Measurements from ENCODE around the gene GOT2.
"Not testable (repeated sequence)": the region's sequence is repeated elsewhere in the genome, so short reads cannot be mapped to it uniquely, and the experiment has no call there.

GOT2 gene

DNA sequence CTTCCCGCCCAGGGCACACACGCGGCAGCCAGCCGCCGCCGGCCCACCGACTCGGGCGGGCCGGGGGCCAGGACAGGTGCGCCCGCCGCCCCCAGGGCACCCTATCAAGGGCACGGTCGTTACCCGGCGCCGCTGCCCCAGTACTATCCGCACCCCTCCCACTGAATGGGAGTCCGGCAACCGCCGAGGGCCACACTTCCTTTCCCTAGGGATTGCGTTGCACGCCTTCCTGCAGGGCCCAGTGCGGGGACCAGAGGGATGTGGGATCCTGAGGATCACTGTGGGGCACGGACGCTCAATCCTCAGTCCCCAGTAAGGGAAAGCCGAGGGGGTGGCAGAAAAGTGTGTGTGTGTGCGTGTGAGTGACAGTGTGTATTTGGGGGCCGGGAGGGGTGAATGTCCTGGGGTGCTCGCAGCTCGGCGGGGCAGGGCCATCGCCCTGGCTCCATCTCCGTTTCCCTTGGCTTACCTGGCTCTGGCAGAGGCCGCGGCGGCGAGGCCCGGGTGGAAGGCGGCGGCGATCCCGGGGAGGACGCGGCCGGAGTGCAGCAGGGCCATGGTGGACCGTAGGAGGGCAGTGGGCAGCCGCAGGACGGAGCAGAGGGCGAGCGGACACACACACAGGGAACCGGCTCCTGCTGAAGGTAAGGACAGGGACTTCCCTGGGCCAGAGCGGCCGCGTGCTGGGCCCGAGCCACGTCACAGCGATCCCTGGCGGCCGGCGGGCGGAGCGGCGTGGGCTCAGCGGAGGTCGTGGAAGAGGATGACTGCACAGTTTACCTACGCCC lies at the start of gene GOT2:
GOT2 (minus strand) TSS at position 646 of the 788 bp plus-strand sequence; CDS start at position 558, 88 bp downstream.
- DNase-seq = peak; percentile 57

DNA sequence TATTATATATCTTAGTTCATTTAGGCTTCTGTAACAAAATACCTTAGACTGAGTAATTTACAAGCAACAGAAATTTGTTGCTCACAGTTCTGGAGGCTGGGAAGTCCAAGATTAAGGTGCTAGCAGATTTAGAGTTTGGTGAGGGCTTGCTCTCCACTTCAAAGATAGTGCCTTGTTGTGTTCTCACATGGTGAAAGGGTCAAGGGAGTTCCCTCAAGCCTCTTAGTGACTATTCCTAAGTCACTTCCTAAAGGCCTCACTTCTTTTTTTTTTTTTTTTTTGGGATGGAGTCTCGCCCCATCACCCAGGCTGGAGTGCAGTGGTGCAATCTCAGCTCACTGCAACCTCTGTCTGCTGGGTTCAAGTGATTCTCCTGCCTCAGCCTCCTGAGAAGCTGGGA lies 45.2 kb upstream of the GOT2 start:
- DNase-seq = not testable (repeated sequence)

DNA sequence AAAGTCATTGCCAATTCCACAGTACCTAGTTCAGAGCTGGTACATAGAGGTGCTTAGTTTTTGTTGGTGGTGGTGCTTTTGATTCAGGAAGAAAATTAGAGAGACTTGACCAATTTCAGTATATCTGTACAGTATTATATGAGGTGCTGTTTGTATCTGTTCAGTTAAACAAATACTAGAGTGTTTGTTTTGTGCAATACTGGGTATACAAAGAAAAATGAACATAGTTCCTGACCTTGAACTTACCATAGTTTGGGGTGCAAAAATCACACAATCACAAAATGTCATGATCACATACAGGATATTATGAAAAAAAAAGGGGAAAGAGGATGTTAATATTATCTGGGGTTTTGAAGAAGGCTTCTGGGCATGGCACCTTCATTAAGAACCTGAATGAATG lies 39.8 kb upstream of the GOT2 start:
- DNase-seq = no peak

DNA sequence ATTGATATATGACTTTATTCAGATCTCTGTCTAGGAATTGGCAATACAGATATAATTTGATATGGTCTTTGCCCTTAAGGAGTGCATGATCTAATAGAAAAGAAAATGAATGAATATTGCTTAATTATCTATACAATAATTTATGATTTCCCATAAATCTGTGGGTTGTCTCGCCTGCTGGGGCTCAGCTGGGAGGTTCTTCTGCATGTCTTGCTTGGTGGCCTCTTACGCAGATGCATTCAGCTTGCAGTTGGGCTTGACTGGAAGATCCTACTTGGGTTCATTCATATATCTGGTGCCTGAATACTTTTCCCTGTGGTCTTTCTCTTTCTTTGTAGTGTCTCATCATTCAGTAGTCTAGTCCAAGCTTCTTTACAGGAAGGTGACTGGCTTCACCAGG lies 34.0 kb upstream of the GOT2 start:
- DNase-seq = no peak

DNA sequence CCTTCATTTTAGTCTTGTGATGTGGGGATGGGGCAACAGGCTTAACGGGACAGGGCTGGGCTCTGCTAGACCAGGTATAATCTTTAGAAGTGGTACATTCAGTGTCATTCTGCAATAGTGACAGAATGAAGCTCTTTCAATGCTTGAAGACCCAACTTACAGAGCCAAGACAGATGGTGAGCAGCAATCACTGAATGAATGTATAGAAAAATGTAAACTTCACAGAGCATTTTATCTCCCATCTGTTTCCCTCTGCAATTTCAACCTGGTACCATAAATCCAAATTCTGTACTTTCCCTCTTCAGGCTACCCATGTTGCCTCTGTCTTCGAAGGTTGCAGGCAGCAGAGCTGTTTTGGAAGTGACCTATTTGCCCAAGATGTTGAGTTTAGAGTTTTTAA lies 33.5 kb upstream of the GOT2 start:
- no peak for DNase-seq

DNA sequence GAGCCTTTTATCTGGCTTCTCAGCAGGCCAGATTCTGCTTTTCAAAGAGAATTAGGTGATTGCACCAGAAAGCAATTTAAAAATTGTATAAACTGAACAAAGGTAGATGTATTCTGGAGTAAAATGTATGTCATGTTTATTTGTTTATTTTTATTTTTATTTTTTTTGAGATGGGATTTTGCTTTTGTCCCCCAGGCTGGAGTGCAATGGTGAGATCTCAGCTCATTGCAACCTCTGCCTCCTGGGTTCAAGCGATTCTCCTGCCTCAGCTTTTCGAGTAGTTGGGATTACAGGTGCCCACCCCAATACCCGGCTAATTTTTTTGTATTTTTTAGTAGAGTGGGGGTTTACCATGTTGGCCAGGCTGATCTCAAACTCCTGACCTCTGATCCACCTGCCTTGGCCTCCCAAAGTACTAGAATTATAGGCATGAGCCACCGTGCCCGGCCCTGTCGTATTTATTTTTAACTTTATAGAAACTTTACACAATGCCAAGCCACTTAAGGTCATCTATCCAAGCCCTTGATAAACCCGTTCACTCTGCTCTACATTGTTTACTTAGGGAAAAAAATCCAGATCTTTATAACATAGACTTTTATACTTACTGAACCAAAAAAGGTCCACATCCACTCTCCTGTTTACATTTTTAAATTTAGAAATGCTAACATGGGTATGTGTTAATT lies 22.7 kb upstream of the GOT2 start:
- DNase-seq = no peak

DNA sequence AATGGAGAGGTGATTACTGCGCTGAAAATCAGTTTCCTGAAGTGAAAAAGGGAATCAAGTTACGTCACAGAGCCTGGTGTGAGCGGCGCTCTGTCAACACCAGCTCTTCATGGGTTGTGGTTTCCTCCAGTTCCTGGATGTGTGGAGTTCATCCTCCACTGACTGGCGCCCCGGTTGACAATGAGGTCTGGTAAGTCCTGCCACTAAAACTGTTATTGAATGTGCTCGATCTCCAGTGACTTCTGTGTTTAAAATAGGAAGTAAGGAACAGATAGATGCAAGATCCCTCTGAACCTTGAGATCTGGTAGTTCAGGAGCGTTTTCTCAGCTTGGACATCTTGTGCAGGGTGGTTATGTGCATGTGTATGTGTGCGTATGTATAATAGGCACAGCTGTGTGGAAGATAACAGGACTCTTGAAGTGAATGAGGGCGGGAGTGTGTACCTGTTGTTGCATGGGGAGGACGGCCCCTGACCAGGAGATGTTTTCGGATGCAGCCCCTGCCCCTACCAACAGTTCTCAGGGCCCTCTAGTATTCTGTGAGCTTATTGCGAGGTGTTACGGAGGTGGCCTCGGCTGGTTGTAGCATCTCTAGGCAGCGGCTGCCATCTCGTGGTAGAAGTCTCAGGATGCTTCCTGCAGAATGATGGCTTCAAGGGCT lies 22.0 kb upstream of the GOT2 start:
- peak; percentile 28 for DNase-seq

DNA sequence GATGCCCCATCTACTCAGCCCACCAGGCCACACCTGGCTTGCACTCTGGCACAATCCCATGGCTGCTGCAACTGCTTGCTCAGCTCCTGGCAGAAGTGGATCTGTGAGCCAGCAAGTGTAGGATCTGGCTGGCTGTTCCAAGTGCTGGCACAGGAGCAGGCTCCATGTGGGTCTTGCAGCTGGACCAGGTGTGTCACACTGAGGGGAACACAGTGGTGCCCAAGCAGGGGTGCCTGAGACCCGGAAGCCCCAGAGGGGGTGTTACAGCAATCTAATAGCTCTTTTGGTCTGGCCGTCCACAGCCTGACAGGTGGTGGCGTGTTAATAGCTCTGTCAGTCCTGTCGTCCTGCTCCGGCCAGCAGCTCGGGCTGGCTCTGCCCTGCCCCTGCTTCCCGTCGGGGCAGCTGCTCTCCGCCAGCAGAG lies 19.6 kb upstream of the GOT2 start:
- DNase-seq = no peak

DNA sequence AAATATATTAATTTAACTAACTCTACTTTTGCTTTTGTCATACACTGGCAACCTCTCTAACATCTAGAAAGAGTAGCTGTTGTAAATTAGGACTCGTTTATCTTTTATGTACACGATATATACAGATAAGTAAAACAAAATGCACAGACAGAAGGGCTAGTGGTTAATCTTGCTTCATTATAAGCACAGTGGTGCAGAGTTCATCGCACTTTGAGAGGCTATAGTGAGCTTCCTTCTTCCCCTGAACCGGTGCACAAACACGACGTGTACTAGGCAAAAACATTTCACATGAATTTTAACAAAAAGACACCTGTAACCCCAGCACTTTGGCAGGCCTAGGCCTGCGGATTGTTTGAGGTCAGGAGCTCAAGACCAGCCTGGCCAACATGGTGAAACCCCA lies 10.4 kb upstream of the GOT2 start:
- DNase-seq = no peak

DNA sequence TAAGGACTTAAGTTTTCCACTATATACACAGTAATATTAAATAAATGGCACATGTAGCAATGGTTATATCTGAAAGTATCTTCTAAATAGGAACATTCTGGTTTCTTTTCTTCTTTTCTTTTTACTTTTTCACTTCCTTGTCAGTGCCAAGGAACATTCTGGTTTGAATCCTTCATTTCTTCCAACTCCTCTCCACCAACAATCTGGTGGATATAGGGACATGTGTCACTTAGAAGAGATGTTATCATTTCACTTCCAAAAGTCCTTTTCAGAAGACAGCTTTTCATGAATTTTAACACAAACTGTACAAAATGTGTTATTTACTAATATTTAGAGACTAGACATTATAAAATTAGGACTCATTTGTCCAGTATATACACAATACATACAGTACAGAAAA lies 7.9 kb upstream of the GOT2 start:
- DNase-seq = no peak

DNA sequence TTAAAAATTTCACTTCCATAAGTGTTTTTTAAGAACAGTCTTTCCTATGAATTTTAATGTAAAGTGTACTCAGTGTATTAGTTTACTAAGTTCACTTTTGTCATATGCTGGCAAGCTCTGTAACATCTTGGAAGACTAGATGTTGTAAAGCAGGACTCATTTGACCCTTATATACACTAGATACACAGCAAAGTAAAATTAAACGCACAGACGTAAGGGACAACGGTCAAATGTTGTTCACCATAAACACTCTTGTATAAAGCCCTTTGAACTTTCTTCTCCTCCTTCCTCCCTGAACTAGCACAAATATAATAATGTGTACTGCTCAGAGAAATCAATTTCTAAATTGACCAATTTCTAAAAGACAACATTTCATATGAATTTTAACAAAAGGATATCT lies 7.0 kb upstream of the GOT2 start:
- DNase-seq = no peak

DNA sequence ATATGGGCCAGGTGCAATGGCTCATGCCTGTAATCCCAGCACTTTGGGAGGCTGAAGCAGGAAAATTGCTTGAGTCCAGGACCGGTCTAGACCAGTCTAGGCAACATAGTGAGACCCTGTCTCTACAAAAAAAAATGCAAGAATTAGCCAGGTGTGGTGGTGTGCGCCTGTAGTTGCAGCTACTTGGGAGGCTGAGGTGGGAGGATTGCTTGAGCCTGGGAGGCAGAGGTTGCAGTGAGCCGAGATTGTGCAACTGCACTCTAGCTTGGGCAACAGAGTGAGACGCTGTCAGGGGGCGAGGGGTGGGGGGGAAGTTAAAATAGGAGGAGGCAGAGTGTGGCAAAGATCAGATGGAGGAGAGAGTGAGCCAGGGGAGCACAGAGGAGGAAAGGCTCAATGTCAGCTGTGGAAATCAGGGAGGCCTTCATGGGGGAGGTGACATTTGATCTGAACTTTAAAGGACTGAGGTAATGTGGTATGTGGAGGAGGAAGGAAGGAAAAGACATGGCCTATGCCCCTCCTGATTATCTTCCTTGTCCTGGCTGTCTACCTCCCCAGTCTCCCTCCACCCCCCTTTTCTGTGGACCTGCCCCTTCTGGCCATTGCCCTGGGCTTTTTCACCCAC lies 4.7 kb upstream of the GOT2 start:
- no peak for DNase-seq

DNA sequence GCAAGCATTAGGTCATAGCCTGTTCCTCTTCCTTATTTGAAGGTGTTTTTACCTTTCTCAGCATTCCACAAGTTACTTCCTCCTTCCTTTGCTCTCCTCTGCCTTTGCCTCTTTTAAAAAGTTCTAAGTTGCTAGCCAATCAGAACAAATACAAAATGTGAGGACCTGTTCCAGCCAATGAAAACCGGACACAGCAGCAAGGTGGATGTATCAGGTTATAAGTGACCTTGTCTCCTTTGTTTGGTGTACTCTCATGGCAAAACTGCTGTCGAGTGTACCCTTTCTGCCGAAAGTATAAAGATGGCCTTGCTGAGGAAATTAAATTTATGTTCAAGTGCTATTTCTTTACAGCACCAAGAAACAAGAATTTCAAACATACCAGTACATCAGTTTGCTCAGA lies 2.2 kb upstream of the GOT2 start:
- DNase-seq = not testable (repeated sequence)

DNA sequence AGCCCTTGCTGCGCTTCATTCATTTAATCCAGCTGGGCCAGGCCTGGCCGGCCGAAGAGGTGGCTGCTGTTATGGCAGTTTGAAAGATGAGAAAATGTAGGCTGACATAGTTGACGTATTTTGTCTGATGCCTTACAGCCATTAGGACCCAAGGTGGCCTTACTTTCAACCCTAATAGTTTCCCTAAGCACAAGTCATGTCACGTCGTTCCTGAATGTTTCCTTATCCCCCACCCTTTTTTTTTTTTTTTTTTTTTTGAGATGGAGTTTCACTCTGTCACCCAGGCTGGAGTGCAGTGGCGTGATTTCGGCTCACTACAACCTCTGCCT lies 307 bp upstream of the GOT2 start:
- DNase-seq = no peak

DNA sequence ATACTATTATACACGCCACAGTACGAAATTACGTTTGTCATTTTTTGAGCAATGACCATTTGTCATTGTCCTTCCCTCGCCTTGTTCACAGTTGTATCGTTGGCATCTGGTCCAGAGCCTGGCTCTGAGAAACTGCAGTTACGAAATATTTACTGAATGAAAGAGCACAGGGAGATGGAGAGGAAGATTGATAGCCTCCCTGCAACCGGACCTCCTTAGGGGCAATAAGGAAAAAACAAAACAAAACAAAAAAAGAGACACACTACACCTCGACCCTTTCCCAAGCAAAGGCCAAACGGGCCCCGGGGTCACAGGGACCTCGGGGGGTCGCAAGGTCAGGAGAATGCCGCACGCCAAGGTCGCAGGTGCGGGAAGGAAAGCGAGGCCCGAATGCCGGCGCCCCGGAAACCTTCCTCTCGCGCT lies 857 bp downstream of the GOT2 start:
- DNase-seq = no peak

DNA sequence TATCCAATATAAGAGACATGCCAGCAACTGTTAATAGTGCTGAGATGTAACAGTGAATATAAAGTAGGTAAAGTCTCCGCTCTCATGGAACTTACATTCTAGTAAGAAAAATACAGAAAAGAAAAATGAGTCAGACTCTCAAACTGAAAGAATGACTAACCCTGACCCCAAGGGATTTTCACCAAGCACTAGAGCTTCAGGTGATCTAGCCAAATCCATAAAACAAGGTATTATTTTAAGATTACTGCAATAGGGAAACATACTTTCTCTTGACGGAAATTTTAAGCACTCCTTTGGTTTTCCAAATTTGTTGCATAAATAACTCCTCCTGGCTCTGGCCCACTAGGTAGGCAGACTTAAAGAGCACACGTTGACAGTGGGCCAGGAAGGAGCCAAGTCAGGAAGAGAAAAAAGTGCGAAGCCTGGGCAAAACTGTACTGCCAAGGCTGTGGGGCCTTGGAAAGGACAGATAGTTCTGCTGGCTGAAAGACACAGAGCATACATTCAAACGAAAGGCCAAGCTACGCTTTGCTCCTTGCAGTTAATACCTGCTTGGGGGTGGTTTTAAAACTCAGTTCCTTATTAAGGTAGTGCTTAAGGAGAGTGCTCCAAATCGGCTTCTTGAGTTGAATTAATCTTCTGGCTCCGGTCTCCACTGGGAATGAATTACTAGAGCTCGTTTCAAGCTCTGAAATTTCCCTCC lies 1.4 kb downstream of the GOT2 start:
- DNase-seq = no peak

DNA sequence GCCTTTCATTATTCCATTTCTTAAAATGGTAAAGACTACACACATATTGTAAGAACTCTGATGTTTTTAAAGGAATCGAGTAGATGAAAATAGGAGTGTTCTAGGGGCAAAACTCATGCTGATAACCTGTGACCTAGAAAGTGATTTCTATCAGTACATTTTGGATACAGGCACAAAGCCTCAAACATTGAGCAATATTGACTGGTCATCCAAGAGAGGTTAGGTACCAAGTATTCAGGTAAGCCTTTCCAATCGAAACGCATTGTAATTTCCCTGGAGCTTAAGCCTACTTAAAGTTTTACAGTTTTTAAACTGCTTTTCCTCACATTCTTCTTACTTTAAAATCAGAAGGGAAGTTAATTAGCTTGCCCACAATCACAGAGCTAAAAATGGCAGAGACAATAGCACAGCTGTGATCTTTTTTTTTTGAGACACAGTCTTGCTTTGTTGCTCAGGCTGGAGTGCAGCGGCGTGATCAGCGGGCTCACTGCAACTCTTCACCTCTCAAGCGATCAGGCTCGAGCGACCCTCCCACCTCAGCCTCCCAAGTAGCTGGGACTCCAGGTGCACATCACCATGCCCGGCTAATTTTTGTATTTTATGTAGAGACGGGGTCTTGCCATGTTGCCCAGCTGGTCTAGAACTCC lies 3.3 kb downstream of the GOT2 start:
- no peak for DNase-seq

DNA sequence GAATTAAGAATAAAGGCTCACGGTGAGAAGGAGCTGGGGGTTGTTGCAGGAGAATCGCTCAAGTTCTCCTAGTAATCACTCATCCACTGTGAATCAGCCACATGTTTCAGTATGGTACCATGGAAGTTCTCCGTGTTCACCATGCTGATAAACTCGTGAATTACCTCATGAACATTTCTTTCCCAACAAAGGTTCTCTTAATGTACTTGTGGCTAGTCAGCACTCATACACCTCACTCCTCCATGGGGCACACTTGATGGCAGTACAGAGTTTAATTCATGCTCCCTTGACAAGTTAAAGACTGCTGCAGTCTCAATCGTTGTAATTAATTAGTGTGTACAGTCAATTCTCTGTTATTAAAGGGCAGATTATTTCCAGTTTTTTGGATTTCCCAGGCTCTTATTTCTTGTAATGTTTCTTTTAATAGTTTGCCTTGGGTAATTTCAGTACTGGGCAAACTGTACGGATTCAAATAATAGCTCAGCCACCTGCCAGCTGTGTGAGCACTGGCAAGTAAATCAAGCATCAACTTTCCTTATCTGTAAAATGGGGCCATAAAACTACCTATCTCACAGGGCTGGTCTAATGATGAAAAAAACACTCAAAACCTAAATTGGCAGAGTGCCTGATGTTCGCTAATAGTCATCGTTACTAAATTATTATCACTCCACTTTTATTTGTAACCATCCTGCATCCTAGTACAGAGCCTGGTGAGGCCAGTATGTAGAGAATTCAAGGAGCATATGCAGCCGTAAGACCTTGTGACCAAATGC lies 6.1 kb downstream of the GOT2 start:
- DNase-seq = no peak

DNA sequence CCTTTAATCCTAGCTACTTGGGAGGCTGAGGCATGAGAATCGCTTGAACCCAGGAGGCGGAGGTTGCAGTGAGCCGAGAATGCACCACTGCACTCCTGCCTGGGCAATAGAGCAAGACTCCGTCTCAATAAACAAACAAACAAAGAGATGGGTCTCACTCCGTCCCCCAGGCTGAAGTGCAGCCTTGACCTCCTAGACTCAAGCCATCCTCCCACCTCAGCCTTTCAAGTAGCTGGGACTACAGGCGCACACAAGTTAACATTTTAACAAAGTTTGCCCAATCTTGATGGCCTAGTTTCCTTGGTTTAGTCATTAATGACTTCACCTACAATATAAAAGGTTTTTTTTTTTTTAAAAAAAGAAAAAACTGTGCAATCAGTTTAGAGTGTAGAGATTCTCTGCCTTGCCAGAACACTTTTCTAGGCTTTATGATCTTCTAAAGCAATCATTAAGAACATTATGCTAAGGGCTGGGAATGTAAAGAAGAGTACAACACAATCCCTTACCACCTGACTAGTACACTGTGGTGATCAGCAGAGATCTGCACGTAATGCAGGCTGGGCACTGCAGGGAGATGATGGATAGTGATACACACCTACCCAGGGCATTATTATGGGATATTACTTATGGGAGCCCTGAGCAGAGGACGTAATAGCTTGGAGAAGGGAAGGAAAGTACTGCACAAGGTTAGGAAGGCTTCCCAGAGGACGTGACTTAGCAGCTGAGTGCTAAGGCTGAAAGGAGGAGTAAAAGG lies 6.9 kb downstream of the GOT2 start:
- no peak for DNase-seq

DNA sequence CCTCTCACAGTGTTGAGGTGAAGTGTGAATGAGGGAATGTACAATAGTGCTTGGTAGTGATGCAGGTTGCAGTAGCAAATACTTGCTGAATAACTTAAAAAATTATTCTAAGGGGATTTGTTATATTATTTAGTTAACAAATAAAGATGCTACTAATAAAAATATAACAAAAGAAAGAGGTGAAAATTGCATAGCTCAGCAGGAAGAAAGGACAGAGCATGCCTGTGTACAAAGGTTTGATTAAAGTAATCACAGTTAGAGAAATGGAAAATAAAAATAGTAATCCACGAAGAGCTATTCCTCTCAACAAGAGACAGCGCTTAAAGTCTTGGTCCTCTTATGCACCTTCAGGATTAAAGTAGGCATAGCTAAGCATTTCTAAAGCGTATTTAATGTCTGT lies 11.0 kb downstream of the GOT2 start:
- no peak for DNase-seq

DNA sequence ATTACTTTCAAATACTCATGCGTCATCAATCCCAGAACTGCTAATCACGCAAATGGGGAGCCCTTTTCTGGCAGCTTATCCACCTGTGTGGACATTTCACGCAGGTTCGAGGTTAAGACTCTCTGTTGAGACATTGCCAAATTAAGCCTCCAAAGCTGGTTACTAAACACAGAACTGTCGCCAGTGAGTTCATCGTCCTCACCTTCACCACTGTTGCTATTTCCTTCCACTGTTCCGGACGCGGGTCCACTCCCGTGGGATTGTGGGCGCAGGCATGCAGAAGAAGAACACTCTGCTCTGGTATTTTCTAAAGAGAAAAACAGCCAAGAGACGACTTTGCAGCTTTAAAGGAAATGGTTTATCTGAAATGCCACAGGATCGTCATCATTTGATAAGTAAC lies 16.1 kb downstream of the GOT2 start:
- DNase-seq = no peak
